GM10248 (cell line): ENCODE measurements around the gene SMIM22.
A peak's percentile ranks its signal among the peaks of the same experiment; 100 is the strongest.

Experiments
- CTCF ChIA-PET: fragments of 300-600 bp; sonication (Branson Sonifier 250); formaldehyde crosslinking; extraction: SDS; loops from one replicate; lab custom pipeline; 2021; ENCODE audit warnings: antibody characterized with exemption; lab: Yijun Ruan, JAX
- POLR2A ChIA-PET: fragments of 350-650 bp; sonication (Branson Sonifier 250); formaldehyde crosslinking; extraction: SDS; loops from one replicate; lab custom pipeline; 2020; ENCODE audit warnings: antibody characterized with exemption; lab: Yijun Ruan, JAX
- DNase-seq: peaks from one replicate; pipeline ENCODE4 v3.0.0; 2012; ENCODE audit errors: extremely low spot score
- TF ChIP-seq, protein P1 (sequence below): IDR thresholded peaks from 2 replicates; pipeline ENCODE4 v1.5.1; 2012; ENCODE audit warnings: mild to moderate bottlenecking, low read depth; ENCODE audit errors: extremely low read depth, missing control alignments, control extremely low read depth

SMIM22 gene

DNA sequence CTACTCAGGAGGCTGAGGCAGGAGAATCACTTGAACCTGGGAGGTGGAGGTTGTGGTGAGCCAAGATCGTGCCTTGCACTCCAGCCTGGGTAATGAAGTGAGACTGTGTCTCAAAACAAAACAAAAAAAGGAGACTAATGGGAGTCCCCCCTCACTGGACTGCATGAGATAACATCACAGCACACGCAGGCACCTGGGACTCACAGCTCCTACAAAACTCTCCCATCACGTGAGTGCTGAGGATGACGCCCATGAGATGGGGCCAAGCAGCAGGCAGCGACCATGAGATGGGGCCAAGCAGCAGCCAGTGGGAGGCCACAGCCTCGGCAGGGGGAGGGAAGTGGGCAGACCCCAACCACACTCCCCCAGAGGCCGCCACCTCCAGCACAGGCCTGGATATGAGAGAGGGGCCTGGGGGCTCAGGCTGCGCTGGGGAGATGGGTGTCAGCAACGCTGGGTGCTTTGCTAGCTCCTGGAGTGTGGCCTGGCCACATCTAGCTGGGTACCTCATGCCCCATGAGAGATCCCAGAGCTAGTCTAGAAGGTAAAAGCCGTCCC lies 45.4 kb upstream of the SMIM22 start:
- peak; percentile 57 for DNase-seq
- CTCF ChIA-PET, result interaction anchor here (0.9 to 1.3 kb wide), 2 partner anchors 14 to 15 kb away, joined by 3 to 6 read pairs; partner anchors contain the start of genes ANKS3 and DNAAF8
- TF ChIP-seq, protein P1, sequence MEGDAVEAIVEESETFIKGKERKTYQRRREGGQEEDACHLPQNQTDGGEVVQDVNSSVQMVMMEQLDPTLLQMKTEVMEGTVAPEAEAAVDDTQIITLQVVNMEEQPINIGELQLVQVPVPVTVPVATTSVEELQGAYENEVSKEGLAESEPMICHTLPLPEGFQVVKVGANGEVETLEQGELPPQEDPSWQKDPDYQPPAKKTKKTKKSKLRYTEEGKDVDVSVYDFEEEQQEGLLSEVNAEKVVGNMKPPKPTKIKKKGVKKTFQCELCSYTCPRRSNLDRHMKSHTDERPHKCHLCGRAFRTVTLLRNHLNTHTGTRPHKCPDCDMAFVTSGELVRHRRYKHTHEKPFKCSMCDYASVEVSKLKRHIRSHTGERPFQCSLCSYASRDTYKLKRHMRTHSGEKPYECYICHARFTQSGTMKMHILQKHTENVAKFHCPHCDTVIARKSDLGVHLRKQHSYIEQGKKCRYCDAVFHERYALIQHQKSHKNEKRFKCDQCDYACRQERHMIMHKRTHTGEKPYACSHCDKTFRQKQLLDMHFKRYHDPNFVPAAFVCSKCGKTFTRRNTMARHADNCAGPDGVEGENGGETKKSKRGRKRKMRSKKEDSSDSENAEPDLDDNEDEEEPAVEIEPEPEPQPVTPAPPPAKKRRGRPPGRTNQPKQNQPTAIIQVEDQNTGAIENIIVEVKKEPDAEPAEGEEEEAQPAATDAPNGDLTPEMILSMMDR, result no peak
- POLR2A ChIA-PET, result interaction anchor here (1.0 to 1.3 kb wide), 2 partner anchors 11 to 15 kb away, joined by 3 to 4 read pairs; partner anchors contain the start of gene DNAAF8

DNA sequence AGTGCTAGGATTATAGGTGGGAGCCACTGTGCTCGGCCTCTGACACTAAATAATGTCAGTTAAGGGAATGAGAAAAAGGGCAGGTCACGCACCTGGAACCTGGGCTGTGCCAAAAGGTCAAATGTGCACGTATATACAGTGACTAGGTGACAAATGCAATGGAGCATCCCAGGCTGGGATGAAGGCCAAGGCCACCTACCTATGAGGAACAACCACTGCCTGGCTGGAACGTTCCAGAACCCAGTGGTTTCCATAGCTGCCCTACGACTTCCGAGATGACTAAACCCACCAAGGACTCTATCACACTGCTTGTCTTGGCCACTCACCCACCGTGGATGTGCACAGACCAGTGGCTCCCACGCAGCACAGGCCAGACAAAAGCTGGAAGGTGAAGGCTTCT lies 44.3 kb upstream of the SMIM22 start:
- no peak for DNase-seq
- CTCF ChIA-PET, result interaction anchor here (0.9 kb wide), 1 partner anchor 12 kb away, joined by 3 read pairs; no protein-coding TSS in a partner anchor
- TF ChIP-seq, protein P1, result no peak
- POLR2A ChIA-PET, result interaction anchor here (0.5 to 0.7 kb wide), 2 partner anchors 16 to 44 kb away, joined by 3 read pairs; partner anchors contain the start of gene DNAAF8

DNA sequence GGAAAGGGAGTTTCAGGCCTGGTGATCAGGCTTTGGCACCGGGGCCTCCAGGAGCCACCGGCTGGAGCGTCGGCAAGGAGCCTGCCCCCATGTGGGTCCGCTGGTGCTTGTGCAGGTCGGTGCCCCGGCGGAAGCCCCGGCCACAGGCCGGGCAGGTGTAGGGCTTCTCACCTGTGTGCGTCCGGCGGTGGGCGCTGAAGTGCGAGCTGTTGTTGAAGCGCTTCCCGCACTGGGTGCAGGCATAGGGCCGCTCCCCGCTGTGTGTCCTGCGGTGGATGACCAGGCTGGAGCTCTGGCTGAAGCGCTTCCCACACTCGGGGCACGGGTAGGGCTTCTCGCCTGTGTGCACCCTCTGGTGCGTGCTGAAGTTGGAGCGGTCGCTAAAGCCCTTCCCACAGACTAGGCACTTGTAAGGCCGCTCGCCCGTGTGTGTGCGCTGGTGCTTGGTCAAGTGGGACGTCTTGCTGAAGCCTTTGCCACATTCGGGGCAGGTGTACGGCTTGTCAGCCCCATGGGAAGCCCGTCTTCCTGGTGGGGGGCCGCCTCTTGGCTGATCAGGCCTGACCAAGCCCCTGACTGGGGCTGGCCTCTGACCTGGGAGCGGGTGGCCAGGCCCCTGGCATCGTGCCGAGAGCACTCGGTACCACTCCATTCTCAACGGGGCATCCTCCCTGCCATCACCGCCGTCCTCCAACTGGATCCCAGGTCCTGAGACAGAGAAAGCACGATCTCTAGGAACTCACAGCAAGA lies 42.6 kb upstream of the SMIM22 start:
- TF ChIP-seq, protein P1, result no peak
- CTCF ChIA-PET, result no interaction called here
- POLR2A ChIA-PET, result no interaction called here
- DNase-seq, result no peak

DNA sequence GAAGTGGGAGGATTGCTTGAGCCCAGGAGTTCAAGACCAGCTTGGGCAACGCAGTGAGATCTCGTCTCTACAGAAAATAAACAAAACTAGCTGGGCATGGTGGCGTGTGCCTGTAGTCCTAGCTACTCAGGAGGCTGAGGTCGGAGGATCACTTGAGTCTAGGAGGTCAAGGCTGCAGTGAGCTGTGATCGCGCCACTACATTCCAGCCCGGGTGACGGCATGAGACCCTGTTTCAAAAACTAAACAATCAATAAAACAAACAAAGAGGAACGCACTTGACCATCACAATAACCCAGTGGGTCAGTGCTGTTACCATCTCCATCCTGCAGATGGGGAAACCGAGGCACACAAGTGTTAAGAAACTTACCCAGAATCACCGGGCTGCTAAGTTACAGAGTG lies 41.9 kb upstream of the SMIM22 start:
- CTCF ChIA-PET, result no interaction called here
- POLR2A ChIA-PET, result no interaction called here
- TF ChIP-seq, protein P1, result no peak
- DNase-seq, result no peak

DNA sequence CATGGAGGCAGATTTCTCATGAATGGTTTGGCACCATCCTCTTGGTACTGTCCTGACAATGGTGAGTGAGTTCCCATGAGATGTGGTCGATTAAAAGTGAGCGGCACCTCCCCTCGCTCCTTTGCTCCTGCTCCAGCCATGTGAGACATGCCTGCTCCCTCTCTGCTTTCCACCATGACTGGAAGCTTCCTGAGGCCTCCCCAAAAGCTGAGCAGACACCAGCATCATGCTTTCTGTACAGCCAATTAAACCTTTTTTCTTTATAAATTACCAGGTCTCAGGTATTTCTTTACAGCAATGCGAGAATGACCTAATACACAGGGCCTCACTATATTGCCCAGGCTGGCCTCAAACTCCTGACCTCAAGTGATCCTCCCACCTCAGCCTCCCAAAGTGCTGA lies 40.3 kb upstream of the SMIM22 start:
- TF ChIP-seq, protein P1, result no peak
- POLR2A ChIA-PET, result no interaction called here
- CTCF ChIA-PET, result interaction anchor here (1.0 kb wide), 1 partner anchor 10 kb away, joined by 4 read pairs; no protein-coding TSS in a partner anchor
- DNase-seq, result no peak

DNA sequence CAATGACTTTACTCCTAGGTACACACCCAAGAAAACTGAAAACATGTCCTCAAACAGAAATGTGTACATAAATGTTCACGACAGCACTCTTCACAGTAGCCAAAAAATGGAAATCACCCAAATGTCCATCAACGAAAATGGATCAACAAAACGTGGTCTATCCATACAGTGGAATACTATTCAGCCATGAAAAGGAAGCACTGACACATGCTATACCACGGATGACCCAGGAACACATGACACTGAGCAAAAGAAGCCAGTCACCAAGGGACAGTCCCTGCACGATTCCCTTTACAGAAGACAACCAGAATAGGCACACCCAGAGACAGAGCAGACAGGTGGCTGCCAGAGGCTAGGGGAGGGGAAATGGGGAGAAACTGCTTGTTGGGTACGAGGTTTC lies 39.5 kb upstream of the SMIM22 start:
- TF ChIP-seq, protein P1, result no peak
- no peak for DNase-seq
- ChIA-PET CTCF (interaction anchor here (1.0 kb wide), 1 partner anchor 11 kb away, joined by 4 read pairs; no protein-coding TSS in a partner anchor), POLR2A (no interaction called here)
